Fibroblast of mammary gland (primary cell): ENCODE results near the gene USP1.

Experiments used
- DNase-seq: peaks from one replicate; pipeline ENCODE4 v3.0.0-alpha.2; 2010; ENCODE audit warnings: low read depth
- H3K4me3 ChIP-seq: 2 replicates; pipeline ENCODE4 v1.5.1; 2011; ENCODE audit warnings: low read depth, mild to moderate bottlenecking, low read length, moderate library complexity; ENCODE audit not compliant: control insufficient read depth
- TF ChIP-seq, protein P1 (sequence below): conservative IDR thresholded peaks from 2 replicates; pipeline ENCODE4 v1.5.1; 2011; ENCODE audit warnings: low read depth, low read length, inconsistent platforms; ENCODE audit not compliant: control insufficient read depth, insufficient read depth

USP1 gene

DNA sequence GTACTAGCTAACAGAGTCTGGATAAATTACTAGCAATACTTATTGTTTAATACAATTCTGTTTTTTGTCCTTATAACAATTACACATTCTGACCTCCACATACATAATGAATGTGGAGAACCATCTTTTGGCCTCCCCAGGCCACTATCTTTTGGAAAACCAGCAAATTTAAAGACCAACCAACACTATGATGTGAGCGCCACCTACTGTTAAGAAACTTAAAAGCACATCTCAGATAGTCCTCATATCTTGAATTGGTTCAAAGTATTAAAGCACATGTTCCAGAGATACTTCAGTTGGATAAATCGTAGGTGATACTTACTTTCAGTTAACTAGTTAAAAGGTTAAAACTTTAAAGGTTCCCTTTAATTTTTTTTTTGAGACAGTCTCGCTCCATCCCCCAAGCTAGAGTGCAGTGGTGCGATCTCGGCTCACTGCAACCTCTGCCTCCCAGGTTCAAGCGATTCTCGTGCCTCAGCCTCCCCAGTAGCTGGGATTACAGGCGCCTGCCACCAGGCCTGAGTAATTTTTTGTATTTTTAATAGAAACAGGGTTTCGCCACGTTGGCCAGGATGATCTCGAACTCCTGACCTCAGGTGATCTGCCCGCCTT lies 29.3 kb upstream of the USP1 start:
- peak; percentile 68 for DNase-seq
- TF ChIP-seq, protein P1, sequence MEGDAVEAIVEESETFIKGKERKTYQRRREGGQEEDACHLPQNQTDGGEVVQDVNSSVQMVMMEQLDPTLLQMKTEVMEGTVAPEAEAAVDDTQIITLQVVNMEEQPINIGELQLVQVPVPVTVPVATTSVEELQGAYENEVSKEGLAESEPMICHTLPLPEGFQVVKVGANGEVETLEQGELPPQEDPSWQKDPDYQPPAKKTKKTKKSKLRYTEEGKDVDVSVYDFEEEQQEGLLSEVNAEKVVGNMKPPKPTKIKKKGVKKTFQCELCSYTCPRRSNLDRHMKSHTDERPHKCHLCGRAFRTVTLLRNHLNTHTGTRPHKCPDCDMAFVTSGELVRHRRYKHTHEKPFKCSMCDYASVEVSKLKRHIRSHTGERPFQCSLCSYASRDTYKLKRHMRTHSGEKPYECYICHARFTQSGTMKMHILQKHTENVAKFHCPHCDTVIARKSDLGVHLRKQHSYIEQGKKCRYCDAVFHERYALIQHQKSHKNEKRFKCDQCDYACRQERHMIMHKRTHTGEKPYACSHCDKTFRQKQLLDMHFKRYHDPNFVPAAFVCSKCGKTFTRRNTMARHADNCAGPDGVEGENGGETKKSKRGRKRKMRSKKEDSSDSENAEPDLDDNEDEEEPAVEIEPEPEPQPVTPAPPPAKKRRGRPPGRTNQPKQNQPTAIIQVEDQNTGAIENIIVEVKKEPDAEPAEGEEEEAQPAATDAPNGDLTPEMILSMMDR: peak; percentile 81
- no peak overlapping the region for H3K4me3 ChIP-seq

DNA sequence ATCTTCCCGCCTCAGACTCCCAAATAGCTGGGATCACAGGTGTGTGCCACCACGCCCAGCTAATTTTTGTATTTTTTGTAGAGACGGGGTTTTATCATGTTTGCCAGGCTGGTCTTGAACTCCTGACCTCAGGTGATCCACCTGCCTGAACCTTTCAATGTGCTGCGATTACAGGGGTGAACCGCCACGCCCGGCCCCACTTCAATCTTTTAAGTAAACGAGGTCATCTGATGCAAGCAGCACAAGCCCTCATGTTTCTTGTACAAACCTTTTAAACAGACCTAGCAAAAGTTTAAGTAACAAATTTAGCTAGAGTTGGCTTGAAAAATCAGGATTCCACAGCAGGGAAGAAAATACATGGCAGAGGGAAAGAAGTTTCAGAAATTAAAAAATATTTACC lies 21.2 kb upstream of the USP1 start:
- no peak for DNase-seq
- no peak overlapping the region for H3K4me3 ChIP-seq
- TF ChIP-seq, protein P1: no peak

DNA sequence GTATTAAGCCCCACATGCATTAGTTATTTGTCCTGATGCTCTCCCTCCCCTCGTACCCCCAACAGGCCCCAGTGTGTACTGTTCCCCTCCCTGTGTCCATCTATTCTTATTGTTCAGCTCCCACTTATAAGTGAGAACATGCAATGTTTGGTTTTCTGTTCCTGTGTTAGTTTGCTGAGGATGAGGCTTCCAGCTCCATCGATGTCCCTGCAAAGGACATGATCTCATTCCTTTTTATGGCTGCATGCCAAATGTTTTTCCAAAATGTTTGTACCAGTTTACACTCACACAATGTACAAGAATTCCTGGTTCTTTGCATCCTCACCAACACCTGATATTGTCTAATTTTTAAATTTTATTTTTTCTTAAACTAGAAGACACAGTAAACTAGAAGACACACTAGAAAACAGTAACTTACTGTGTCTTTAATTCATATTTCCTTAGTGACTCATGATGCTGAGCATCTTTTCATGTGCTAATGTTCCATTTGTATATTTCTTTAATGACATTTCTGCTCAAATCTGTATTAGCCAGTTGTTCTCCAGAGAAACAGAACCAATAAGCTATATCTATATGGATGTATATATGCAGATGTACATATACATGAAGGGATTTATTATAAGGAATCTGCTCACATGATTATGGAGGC lies 19.4 kb upstream of the USP1 start:
- TF ChIP-seq, protein P1: no peak
- H3K4me3 ChIP-seq: no peak overlapping the region
- peak; percentile 25 for DNase-seq

DNA sequence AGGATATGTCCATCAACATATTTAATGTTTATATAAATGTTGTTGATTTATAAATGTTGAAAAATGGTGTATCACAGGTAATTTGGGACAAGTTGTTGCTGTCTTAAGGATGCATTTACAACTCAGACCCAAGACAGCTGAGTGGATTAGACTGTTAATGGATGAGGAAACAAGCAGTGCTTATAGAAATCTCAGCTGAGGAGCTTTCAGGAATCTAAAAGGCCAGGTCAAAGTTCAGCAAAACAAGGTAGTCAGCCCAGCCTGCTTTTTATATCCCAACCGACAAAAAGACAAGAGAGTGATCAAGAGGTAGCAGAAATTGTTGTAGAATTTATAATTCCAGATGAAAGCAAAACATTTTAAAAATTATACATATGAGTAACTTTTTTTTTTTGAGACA lies 16.6 kb upstream of the USP1 start:
- TF ChIP-seq, protein P1: no peak
- no peak for DNase-seq

DNA sequence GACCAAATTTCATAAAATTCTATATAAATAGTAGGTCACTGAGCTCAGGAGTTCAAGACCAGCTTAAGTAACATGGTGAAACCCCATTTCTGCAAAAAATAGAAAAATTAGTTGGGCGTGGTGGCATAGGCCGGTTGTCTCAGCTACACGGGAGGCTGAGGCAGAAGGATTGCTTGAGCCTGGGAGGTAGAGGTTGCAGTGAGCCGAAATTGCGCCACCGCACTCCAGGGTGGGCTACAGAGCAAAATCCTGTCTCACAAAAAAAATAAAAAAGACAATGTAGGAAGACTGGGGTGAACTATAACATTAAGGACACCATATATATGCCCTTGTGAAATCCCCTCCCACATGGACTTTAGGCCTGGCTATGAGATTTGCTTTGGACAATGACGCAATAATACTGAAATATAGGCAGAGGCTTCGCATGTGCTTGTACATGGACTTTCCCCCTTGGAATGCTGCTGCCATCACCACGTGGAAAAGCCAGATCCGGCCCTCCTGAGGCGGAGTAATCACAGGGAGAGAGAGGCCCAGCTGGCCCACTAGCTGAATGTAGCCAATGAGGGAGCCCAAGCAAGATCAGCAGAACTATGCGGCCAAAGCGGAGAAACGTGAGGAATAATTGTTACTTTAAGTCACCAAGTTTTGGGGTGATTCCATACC lies 13.1 kb upstream of the USP1 start:
- no peak overlapping the region for H3K4me3 ChIP-seq
- DNase-seq: peak; percentile 16
- TF ChIP-seq, protein P1: no peak

More for the DNA sequence above, 16.6 kb upstream of the USP1 start:
- no peak overlapping the region for H3K4me3 ChIP-seq

DNA sequence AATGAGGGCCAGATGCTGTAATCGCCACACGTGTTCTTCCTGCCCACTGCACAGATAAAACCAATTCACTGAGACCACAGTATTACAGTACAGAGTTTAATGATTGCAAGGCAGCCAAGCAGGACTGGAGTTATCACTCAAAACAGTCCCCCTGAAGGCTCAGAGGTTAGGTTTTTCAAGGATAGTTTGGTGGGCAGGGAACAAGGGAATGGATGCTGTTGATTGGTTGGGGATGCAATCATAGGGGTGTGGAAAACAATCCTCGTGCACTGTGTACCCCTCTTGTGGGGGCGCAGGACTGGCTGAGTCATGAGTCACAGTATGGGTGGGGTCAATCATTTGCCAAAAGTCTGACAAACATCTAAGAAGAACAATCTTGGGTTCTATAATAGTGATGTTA lies 12.4 kb upstream of the USP1 start:
- peak; percentile 81 for DNase-seq
- no peak overlapping the region for H3K4me3 ChIP-seq
- TF ChIP-seq, protein P1: no peak

DNA sequence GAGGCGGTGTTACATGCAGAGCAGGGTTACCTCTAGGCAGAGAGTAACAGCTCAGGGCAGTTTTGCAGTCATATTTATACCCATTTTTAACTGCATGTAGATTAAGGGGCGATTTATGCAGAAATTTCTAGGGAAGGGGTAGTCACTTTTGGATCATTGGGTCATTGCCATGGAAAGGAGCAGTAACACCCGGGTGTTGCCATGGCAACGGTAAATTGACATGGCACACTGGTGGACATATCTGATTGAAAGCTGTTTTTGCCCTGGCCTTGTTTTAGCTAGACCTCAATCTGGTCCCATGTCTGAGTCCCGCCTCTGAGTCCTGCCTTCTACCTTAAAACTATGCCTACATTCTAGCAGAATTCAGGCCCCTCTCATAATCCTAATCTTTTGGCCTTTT lies 11.8 kb upstream of the USP1 start:
- TF ChIP-seq, protein P1: no peak
- DNase-seq: no peak
- no peak overlapping the region for H3K4me3 ChIP-seq
